Small intestine (tissue), 16 donors: ENCODE data around the gene OR4C13. TPM values are rescaled to one million over a fixed set of nuclear protein-coding genes. Genes with fewer than 3 reads are reported as not detected.
"Not testable (repeated sequence)": the region's sequence is repeated elsewhere in the genome, so short reads cannot be mapped to it uniquely, and the experiment has no call there.

ENCODE experiments used
- DNase-seq, 2 donors: peaks; one replicate each; pipeline versions ENCODE4 v3.0.0 to v3.0.0-alpha.2; 2013
- FAIRE-seq: peaks from 2 replicates; lab custom pipeline; 2012; peaks lifted over from hg19 to GRCh38; lab: Jason Lieb, UNC
- H3K27ac ChIP-seq, 3 donors: one replicate each; pipeline ENCODE4 v1.5.1; 2013; ENCODE audit warnings: low read length in 2 of 3, mild to moderate bottlenecking in 2 of 3, control low read depth in 1 of 3, inconsistent platforms in 1 of 3, low read depth in 1 of 3, moderate library complexity in 1 of 3
- H3K27me3 ChIP-seq, 3 donors: one replicate each; pipeline ENCODE4 v1.6.1; 2013; ENCODE audit warnings: low read length in 3 of 3, inconsistent platforms in 1 of 3; ENCODE audit not compliant: control insufficient read depth in 3 of 3, insufficient read depth in 3 of 3
- H3K36me3 ChIP-seq, 3 donors: one replicate each; pipeline ENCODE4 v1.6.1; 2013; ENCODE audit warnings: low read length in 3 of 3, inconsistent platforms in 1 of 3, low read depth in 1 of 3, mild to moderate bottlenecking in 1 of 3, moderate library complexity in 1 of 3; ENCODE audit not compliant: control insufficient read depth in 3 of 3, insufficient read depth in 2 of 3
- H3K4me1 ChIP-seq, 3 donors: one replicate each; pipeline ENCODE4 v1.6.1; 2013; ENCODE audit warnings: low read length in 2 of 3, inconsistent platforms in 1 of 3, low read depth in 1 of 3, mild to moderate bottlenecking in 1 of 3, moderate library complexity in 1 of 3; ENCODE audit not compliant: control insufficient read depth in 3 of 3, insufficient read depth in 2 of 3
- H3K4me3 ChIP-seq, 3 donors: one replicate each; pipeline ENCODE4 v1.5.1; 2013; ENCODE audit warnings: low read length in 3 of 3, control low read depth in 1 of 3, inconsistent platforms in 1 of 3, low read depth in 1 of 3, mild to moderate bottlenecking in 1 of 3, moderate library complexity in 1 of 3
- H3K9me3 ChIP-seq, 2 donors: one replicate each; pipeline ENCODE4 v1.6.1; 2013; ENCODE audit warnings: low read depth in 1 of 2, low read length in 1 of 2; ENCODE audit not compliant: control insufficient read depth in 2 of 2, insufficient read depth in 1 of 2
- WGBS, 3 donors: extraction: QIAGEN DNeasy Blood & Tissue Kit; methylation state at CpG; one replicate each; pipeline ENCODE4 v1.1.7; 2013; 5-methylcytosine and 5-hydroxymethylcytosine counted together
- long read RNA-seq, 10 donors: transcript quantifications; one replicate each; lab custom pipeline, GENCODE V29; 2026
- polyA plus RNA-seq, 4 donors: library from polyadenylated mRNA; stranded (reverse) in 3 of 4; unstranded in 1 of 4; fragments of 200-250 nt in 3 of 4; fragments of 120-200 nt in 1 of 4; gene quantifications; one replicate each; pipeline versions ENCODE4 v1.2.1 to v1.2.3, GENCODE V29; 2013
- donor health status: healthy with polysubstance abuse.
- donor health status: control.
- donor health status: control.
- donor health status: Bipolar disorder and iron deficiency.
- donor health status: healthy.

OR4C13 gene
- polyA plus RNA-seq = not detected
- long read RNA-seq, donor 1 = 0 reads
- long read RNA-seq, donor 2 = 0 reads
- long read RNA-seq, donor 3 = 0 reads
- long read RNA-seq, donor 4 = 0 reads
- long read RNA-seq, donor 5 = 0 reads
- long read RNA-seq, donor 6 = 0 reads
- long read RNA-seq, donor 7 = 0 reads
- long read RNA-seq, donor 8 = 0 reads
- long read RNA-seq, donor 9 = 0 reads
- long read RNA-seq, donor 10 = 0 reads

- H3K27ac ChIP-seq = no peak within 1 kb of the TSS
- no peak for FAIRE-seq
- no peak for DNase-seq
- no peaks in the 10 kb centered on the region for H3K36me3 ChIP-seq
- H3K4me1 ChIP-seq = no peaks in the 10 kb centered on the region
- WGBS, 3 donors = 65 to 86% (median 77%) methylated on average over 1 of the region's 1 CpG
- peaks cover 0 to 11% of the 10 kb centered on the region in 2 donors for H3K9me3 ChIP-seq
- no peak within 1 kb of the TSS for H3K4me3 ChIP-seq
- no peaks in the 10 kb centered on the region for H3K27me3 ChIP-seq
Observed at GRCh38 chr11:49952091-49952490, at the start of gene OR4C13. OR4C13 (plus strand) TSS chr11:49952391; CDS start chr11:49952423, 32 bp downstream.

- not testable (repeated sequence) for FAIRE-seq
- 76 to 80% (median 78%) methylated on average over 11 to 13 of the region's 13 CpGs for WGBS, 3 donors
Observed at GRCh38 chr11:49911516-49911915, 40.7 kb upstream of the OR4C13 start.

GRCh38 chr11:49948701-49949100 lies 3.5 kb upstream of the OR4C13 start:
- not testable (repeated sequence) for FAIRE-seq, H3K27me3 ChIP-seq, H3K9me3 ChIP-seq, H3K4me3 ChIP-seq, DNase-seq, H3K27ac ChIP-seq, H3K36me3 ChIP-seq, H3K4me1 ChIP-seq
- 55 to 67% (median 63%) methylated on average over 1 of the region's 1 CpG for WGBS, 3 donors

More at GRCh38 chr11:49911516-49911915, 40.7 kb upstream of the OR4C13 start:
- not testable (repeated sequence) for H3K36me3 ChIP-seq, H3K27ac ChIP-seq, H3K4me1 ChIP-seq, DNase-seq, H3K27me3 ChIP-seq, H3K9me3 ChIP-seq, H3K4me3 ChIP-seq

GRCh38 chr11:49973439-49973838 lies 21.2 kb downstream of the OR4C13 start:
- H3K4me3 ChIP-seq, H3K27me3 ChIP-seq, H3K36me3 ChIP-seq, H3K27ac ChIP-seq, H3K4me1 ChIP-seq, DNase-seq, H3K9me3 ChIP-seq: not testable (repeated sequence)
- 82 to 87% (median 86%) methylated on average over 4 of the region's 4 CpGs for WGBS, 3 donors
- FAIRE-seq = peak; percentile 75

GRCh38 chr11:49982435-49982834 lies 30.2 kb downstream of the OR4C13 start, which contains the start of gene OR4C12:
OR4C12 (minus strand) TSS chr11:49982535; CDS start chr11:49982501, 34 bp downstream.
- not testable (repeated sequence) for DNase-seq, H3K4me1 ChIP-seq, H3K36me3 ChIP-seq, H3K27me3 ChIP-seq, FAIRE-seq, H3K27ac ChIP-seq, H3K4me3 ChIP-seq, H3K9me3 ChIP-seq
- WGBS, 3 donors = 13 to 52% (median 41%) methylated on average over 1 of the region's 1 CpG

- WGBS, 3 donors = 42 to 55% (median 52%) methylated on average over 6 of the region's 6 CpGs
- DNase-seq (peak in 1 of 2 donors; percentile 21), FAIRE-seq (no peak)
- Histone ChIP-seq H3K4me3 (no peak overlapping the region), H3K9me3 (peaks cover 0 to 24% of the 10 kb centered on the region in 2 donors), H3K27me3 (no peaks in the 10 kb centered on the region), H3K4me1 (no peaks in the 10 kb centered on the region), H3K27ac (no peak overlapping the region), H3K36me3 (no peaks in the 10 kb centered on the region)
Observed at GRCh38 chr11:49995565-49995964, 43.4 kb downstream of the OR4C13 start.

Other genes starting within 250 kb of the OR4C13 start
- not detected for gene OR4C12, start 30.1 kb downstream of the OR4C13 start, polyA plus RNA-seq
- gene OR4C45, start 80.5 kb downstream of the OR4C13 start, polyA plus RNA-seq = not detected